NB4 (cell line): Measurements from ENCODE around the gene PPP2R5D.

Experiments
- CTCF ChIP-seq: IDR thresholded peaks from one replicate; pipeline ENCODE4 v1.5.1; 2012; ENCODE audit warnings: low read depth, low read length
- POLR2A ChIP-seq: IDR thresholded peaks from 2 replicates; pipeline ENCODE4 v1.6.1; 2011; ENCODE audit warnings: mild to moderate bottlenecking; ENCODE audit not compliant: insufficient read length; ENCODE audit errors: extremely low read depth

- TF ChIP-seq POLR2A: no peak
- no peak for TF ChIP-seq CTCF
Measured at GRCh38 chr6:43020847-43021246, 36.5 kb downstream of the PPP2R5D start.
